GM12878 (cell line): ENCODE data around the gene SEMA6C. TPM values are rescaled to one million over a fixed set of nuclear protein-coding genes. Genes with fewer than 3 reads are reported as not detected.

Source experiments
- ATAC-seq: fragments of 200-7000 bp; cut with Tn5 transposase; 3 replicates; pipeline ENCODE4 v1.9.1; 2020; ENCODE audit warnings: mild to moderate bottlenecking, moderate library complexity
- BruUV-seq: library from RNA; stranded (reverse); fragments of 400-500 nt; replicated peaks from 2 replicates; lab custom pipeline; 2021; lab: Mats Ljungman, UMichigan
- CTCF ChIA-PET: fragments of 300-600 bp; sonication (Branson Sonifier 250); formaldehyde crosslinking; extraction: SDS; loops from one replicate; lab custom pipeline; 2021; ENCODE audit warnings: inconsistent platforms; lab: Yijun Ruan, JAX
- POLR2A ChIA-PET: fragments of 350-600 bp; formaldehyde crosslinking; extraction: SDS; loops from one replicate; lab custom pipeline; 2021; ENCODE audit warnings: inconsistent platforms; lab: Charles Lee
- RAD21 ChIA-PET: fragments of 300-600 bp; sonication (Branson Sonifier 250); formaldehyde crosslinking; loops from one replicate; lab custom pipeline; 2023; ENCODE audit warnings: antibody characterized with exemption; ENCODE audit not compliant: unreplicated experiment; lab: Charles Lee
- SMC1A ChIA-PET: fragments of 300-600 bp; sonication (Branson Sonifier 250); formaldehyde crosslinking; loops from one replicate; lab custom pipeline; 2023; ENCODE audit not compliant: unreplicated experiment, uncharacterized antibody; lab: Charles Lee
- DNase-seq: peaks from one replicate; pipeline ENCODE4 v3.0.0-alpha.2; 2011; ENCODE audit warnings: low read depth, low spot score
- FAIRE-seq: peaks from 3 replicates; lab custom pipeline; 2011; peaks lifted over from hg19 to GRCh38; lab: Jason Lieb, UNC
- H2AFZ ChIP-seq: 2 replicates; pipeline ENCODE4 v1.6.0; 2011; ENCODE audit warnings: low read depth, low read length, control low read depth; ENCODE audit not compliant: control insufficient read depth
- H3K27ac ChIP-seq: 2 replicates; pipeline ENCODE4 v1.5.1; 2011; ENCODE audit warnings: control low read depth; ENCODE audit not compliant: control insufficient read depth, insufficient read depth
- H3K27me3 ChIP-seq, 2 experiments: replicated peaks in 1 of 2; 2 replicates each; pipeline versions ENCODE4 v1.6.0 to v1.6.1; 2011; ENCODE audit warnings: low read length in 1 of 2; ENCODE audit not compliant: control insufficient read depth in 2 of 2, insufficient read depth in 2 of 2
- H3K36me3 ChIP-seq, 2 experiments: 2 replicates each; pipeline ENCODE4 v1.5.1; 2011; ENCODE audit warnings: low read length in 1 of 2; ENCODE audit not compliant: control insufficient read depth in 2 of 2, insufficient read depth in 2 of 2
- H3K4me1 ChIP-seq: 2 replicates; pipeline ENCODE4 v1.6.1; 2011; ENCODE audit warnings: mild to moderate bottlenecking, low read length, moderate library complexity, mixed read lengths; ENCODE audit not compliant: control insufficient read depth, insufficient read depth
- H3K4me2 ChIP-seq: 2 replicates; pipeline ENCODE4 v1.6.0; 2011; ENCODE audit warnings: control low read depth; ENCODE audit not compliant: control insufficient read depth, insufficient read depth
- H3K4me3 ChIP-seq: fragments of 200-600 bp; sonication (generic); 2 replicates; pipeline ENCODE4 v1.5.1; 2016
- H3K79me2 ChIP-seq: 2 replicates; pipeline ENCODE4 v1.6.0; 2011; ENCODE audit warnings: low read length; ENCODE audit not compliant: control insufficient read depth, insufficient read depth
- H3K9ac ChIP-seq: 2 replicates; pipeline ENCODE4 v1.8.0; 2011; ENCODE audit warnings: low read length, control low read depth, mixed read lengths; ENCODE audit not compliant: control insufficient read depth, insufficient read depth
- H3K9me3 ChIP-seq: replicated peaks from 3 replicates; pipeline ENCODE4 v1.5.1; 2011; ENCODE audit warnings: mild to moderate bottlenecking, low read length; ENCODE audit not compliant: control insufficient read depth, insufficient read depth
- H4K20me1 ChIP-seq: 2 replicates; pipeline ENCODE4 v1.6.0; 2011; ENCODE audit not compliant: control insufficient read depth, insufficient read depth
- ASH2L ChIP-seq: fragments of 300-600, 200-600 bp; sonication (generic); IDR thresholded peaks from 2 replicates; pipeline ENCODE4 v1.6.1; 2017; ENCODE audit warnings: low read depth, mild to moderate bottlenecking, borderline replicate concordance
- NFIC ChIP-seq: IDR thresholded peaks from 2 replicates; pipeline ENCODE4 v1.6.1; 2012; ENCODE audit warnings: low read depth, mild to moderate bottlenecking, inconsistent platforms, low read length, moderate library complexity
- RUNX3 ChIP-seq: IDR thresholded peaks from 2 replicates; pipeline ENCODE4 v1.6.1; 2012; ENCODE audit warnings: low read length, inconsistent platforms
- ZNF384 ChIP-seq: IDR thresholded peaks from 2 replicates; pipeline ENCODE4 v1.6.1; 2012; ENCODE audit warnings: low read depth, mild to moderate bottlenecking, low read length, improper control_type of control experiment, borderline replicate concordance
- WGBS: methylation state at CpG from one replicate; pipeline ENCODE4 v1.1.6; 2016; ENCODE audit warnings: low lambda C conversion rate; ENCODE audit not compliant: insufficient replicate concordance, insufficient coverage; ENCODE audit errors: missing lambda C conversion rate; 5-methylcytosine and 5-hydroxymethylcytosine counted together
- in situ Hi-C: fragments of 300-500 bp; cut with MboI; formaldehyde crosslinking; loops from 9 replicates; pipeline ENCODE4 v1.14.3; 2018; ENCODE audit warnings: mixed read lengths
- intact Hi-C: fragments of 100-400 bp; cut with micrococcal nuclease; formaldehyde crosslinking; loops from one replicate; pipeline ENCODE4 v1.14.2; 2022; ENCODE audit not compliant: unreplicated experiment
- polyA plus RNA-seq, 11 experiments: library from polyadenylated mRNA; depleted of rRNA in 4 of 11; unstranded in 6 of 11; stranded (reverse) in 5 of 11; fragments of >200 nt; fragmentation: Nextera tagmentation in 4 of 11; fragmentation: Illumina TruSeq in 1 of 11; extraction: Ambion mirVana in 4 of 11; extraction: Trizol in 1 of 11; gene quantifications; 1 replicate in 1 of 11; 2 replicates in 10 of 11; pipeline versions ENCODE4 v1.2.1 to v1.2.3, GENCODE V29; 2011 to 2016; ENCODE audit warnings: inconsistent platforms in 2 of 11, missing spikeins in 2 of 11, low read depth in 1 of 11
- total RNA-seq, 4 experiments: library from RNA; depleted of rRNA in 3 of 4; stranded (reverse); fragments of >200 nt in 3 of 4; fragmentation: Illumina TruSeq in 1 of 4; extraction: Trizol in 1 of 4; gene quantifications; 2 replicates each; pipeline versions ENCODE4 v1.2.1 to v1.2.3, GENCODE V29; 2013 to 2021

The SEMA6C gene
- total and polyA plus RNA-seq, 10 of the 15 experiments (the other 5 are each of a cell fraction or from before 2014, with no cell fraction given), result 0.13 to 2.2 (median 0.29) TPM; not detected in 1

DNA sequence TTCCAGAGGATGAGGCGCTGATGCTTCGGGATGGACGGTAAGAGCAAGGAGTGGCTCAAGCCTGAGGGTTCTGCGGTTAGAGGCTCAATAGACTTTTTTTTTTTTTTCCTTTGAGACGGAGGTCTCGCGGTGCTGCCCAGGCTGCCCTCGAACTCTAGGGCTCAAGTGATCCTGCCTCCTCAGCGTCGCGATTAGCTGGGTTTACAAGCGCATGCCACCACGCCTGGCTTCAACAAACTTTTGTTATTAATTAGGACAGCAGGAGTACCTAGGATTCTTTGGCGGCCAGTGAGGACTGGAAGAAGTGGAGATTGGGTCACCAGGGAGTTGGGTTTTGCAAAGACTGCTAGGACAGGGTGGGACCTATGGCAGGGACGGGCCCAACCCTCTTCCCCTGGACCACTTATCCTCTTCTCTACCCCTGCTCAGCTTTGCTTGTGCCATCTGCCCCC is 20.1 kb upstream of the SEMA6C start:
- peak overlapping the region; percentile 98 for H3K4me3 ChIP-seq
- H2AFZ ChIP-seq, result peak overlapping the region; percentile 96
- H3K9me3 ChIP-seq, result no peaks in the 10 kb centered on the region
- H3K4me1 ChIP-seq, result peaks cover 9% of the 10 kb centered on the region
- ChIA-PET CTCF (interaction anchor here (0.6 to 2.0 kb wide), 6 partner anchors 10 to 85 kb away, joined by 3 to 12 read pairs (median 4); partner anchors contain the start of genes TNFAIP8L2 and VPS72), RAD21 (interaction anchor here (1.0 to 1.7 kb wide), 2 partner anchors 11 to 67 kb away, joined by 5 to 12 read pairs; partner anchors contain the start of gene TNFAIP8L2), POLR2A (interaction anchor here (1.0 to 2.2 kb wide), 5 partner anchors 9 to 191 kb away, joined by 3 to 19 read pairs (median 5); partner anchors contain the start of genes TNFAIP8L2, VPS72 and ZNF687), SMC1A (interaction anchor here (1.3 to 2.1 kb wide), 5 partner anchors 8 to 83 kb away, joined by 4 to 9 read pairs (median 5); partner anchors contain the start of genes TNFAIP8L2 and VPS72)
- TF ChIP-seq ZNF384 (peak; percentile 33; the same call in 1 of the 2 replicates), NFIC (no peak), RUNX3 (peak; percentile 75), ASH2L (no peak)
- peaks cover 24% of the 10 kb centered on the region for H3K79me2 ChIP-seq
- peak overlapping the region; percentile 94 for H3K4me2 ChIP-seq
- peak overlapping the region; percentile 98 for H3K9ac ChIP-seq
- peak; percentile 48 for ATAC-seq
- intact Hi-C loops, result no loop called here
- 4% methylated on average over 15 of the region's 15 CpGs for WGBS
- in situ Hi-C loops, result no loop called here
- no peaks in the 10 kb centered on the region for H4K20me1 ChIP-seq
- no peaks in the 10 kb centered on the region for H3K27me3 ChIP-seq
- H3K27ac ChIP-seq, result peak overlapping the region; percentile 70
- no TSS peak for BruUV-seq
- H3K36me3 ChIP-seq, result peaks cover 1 to 3% of the 10 kb centered on the region in 2 experiments; a peak in 3 of 4 replicates
- no peak for DNase-seq
- FAIRE-seq, result no peak
